GM19397 (cell line): Measurements from ENCODE around the gene TIAM1.
"Not testable (repeated sequence)": the region's sequence is repeated elsewhere in the genome, so short reads cannot be mapped to it uniquely, and the experiment has no call there.

ENCODE experiments used
- ATAC-seq: cut with Tn5 transposase; IDR thresholded peaks from one replicate; pipeline ENCODE4 v1.9.1; 2021; ENCODE audit warnings: mild to moderate bottlenecking, moderate library complexity; ENCODE audit not compliant: unreplicated experiment

The TIAM1 gene

DNA sequence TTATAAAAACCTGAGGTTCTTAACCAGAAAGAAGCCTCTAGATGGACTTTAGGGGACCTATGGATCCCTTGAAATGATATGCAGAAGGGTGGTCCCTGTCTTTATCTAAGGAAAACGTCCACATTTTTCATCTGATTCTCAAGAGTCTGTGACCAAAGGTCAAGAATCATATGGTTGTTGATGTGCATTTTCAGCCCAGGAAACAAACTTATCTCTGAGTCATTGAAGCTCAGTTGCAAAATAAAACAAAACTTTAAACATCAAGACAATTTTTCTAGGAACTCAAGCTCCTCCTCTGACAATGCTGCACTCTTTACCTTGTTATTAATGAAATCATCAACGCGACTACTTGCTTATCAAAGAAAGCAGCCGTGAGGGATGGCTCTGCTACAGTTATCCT is 83.3 kb downstream of the TIAM1 start:
- ATAC-seq: no peak

DNA sequence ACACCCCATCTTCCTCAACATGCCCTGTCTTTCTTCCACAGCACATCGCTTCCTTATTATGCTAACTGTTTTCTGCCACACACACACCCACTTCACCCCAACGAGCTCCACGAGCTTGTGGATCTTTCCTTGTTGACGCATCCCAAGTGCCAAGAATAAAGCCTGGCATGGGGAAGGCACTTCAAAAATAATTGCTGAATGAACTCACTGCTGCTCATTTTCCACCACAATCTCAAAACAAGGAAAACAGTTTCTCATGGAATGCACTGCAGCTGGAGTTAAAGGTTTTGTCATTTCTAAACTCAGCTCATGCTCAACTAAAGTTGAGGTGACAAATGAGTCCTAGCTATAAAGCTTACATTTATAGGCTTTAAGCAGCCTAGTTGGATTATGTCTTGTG is 86.0 kb downstream of the TIAM1 start:
- no peak for ATAC-seq

DNA sequence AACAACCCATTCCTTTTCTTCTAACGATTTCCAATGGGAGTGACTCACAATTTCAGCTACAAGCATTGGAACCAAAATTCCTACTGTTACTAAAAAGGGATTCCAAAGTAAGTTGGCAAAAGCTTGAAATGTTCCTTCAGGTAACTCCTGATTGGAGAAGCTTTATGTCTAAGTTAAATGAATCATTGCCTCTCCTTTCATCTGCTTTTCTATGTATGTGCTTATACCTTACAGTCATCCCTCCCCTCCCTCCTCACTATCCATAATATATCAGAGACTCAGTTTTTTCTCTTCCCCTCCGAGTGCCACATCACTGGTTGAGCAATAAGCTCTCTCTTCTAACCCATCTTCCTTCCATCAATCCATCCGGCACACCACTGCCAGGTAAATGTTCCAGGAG is 86.8 kb downstream of the TIAM1 start:
- no peak for ATAC-seq

DNA sequence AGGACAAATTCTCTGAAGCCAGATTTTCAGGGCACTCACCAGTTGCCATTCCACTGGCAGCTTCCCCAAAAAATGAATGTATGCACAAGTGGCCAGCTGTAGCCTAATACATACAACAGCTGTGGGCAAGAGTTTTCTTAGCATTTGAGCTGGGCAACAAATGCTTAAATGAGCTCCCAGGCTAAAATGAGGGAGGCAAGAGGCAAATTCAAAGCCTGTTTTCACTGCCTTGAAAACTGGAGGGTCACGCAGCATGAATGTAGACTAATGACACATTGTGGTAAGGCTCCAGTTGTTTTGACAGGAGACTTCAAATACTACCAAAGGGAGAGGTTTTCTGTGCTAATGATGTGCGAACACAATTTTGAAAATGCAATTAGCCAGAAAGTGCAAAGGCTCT is 88.2 kb downstream of the TIAM1 start:
- ATAC-seq: no peak

DNA sequence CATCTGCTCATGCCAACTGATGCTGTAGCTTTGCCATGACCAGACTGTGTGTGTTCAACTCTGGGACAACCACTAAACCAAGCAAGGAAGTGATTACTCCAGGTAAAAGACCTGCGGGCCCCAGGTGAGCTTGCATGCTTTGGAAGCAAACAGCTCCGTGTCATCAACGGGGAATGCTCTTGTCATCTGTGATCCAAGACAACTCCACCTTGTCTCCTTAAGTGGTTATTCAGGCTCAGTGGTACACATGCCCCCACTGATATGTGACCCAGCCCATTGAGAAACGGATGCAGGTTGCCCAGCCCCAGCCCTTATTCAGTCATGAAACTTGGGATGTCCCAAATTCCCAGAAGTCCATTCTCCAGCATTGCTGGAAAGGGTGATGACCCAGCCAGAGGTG is 89.0 kb downstream of the TIAM1 start:
- ATAC-seq: no peak

DNA sequence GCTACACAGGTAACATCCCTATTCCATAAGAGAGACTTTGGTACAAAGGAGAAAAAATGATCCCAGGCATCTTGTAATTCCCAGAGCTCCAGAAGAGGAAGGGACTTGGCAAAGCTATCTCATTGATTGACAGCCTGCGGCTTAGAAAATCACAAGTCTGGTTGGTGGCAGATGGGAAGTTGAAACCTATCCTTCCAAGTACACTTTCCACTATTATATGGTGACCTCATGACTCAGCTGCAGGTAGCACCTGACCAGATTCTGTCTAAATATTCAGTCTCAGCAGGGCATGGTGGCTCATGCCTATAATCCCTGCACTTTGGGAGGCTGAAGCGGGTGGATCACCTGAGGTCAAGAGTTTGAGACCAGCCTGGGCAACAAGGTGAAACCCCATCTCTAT is 89.9 kb downstream of the TIAM1 start:
- ATAC-seq: no peak

DNA sequence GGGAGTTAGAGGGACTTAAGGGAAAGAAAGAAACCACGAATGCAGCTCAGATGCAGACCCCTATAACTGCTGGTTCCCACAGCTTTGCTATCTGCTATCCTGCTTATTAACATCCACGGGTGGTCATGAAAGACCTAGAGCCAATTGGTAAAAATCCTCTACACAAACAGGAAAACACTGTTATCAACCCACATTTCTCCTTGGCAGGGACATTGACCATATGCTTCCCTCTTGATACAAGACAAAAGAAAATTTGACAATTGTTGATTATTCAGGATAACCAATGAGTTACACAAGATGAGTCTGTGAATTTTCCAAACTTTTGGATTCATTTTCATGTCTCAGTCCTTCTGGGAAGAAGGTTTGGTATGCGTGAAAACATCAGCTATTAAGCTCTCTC is 90.4 kb downstream of the TIAM1 start:
- ATAC-seq: no peak

GRCh38 chr21:31252611-31253010 is 91.5 kb downstream of the TIAM1 start:
- ATAC-seq: no peak

GRCh38 chr21:31252091-31252490 is 92.0 kb downstream of the TIAM1 start:
- ATAC-seq: no peak

- no peak for ATAC-seq
Observed at GRCh38 chr21:31251686-31252085, 92.4 kb downstream of the TIAM1 start.

DNA sequence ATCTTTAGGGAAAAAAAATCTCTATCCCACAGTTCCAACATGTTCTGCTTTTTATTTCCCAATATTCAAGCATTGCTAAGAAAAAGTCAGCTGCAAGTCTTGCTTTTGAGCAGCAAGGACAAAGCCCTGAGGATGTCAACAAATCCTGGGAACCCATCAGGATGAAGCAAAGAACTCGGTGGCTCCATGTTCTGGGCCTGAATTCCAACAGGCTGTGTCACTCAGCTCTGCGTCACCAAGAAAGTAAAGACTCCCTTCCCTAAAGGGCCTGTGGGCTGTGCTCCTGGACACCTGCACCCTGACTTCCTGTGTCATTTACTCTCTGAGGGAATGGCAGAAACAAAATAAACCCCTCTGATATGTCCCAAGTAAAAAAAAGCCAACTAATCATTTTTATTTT is 95.5 kb downstream of the TIAM1 start:
- ATAC-seq: no peak

GRCh38 chr21:31243611-31244010 is 100.5 kb downstream of the TIAM1 start:
- no peak for ATAC-seq

- ATAC-seq: no peak
Observed at GRCh38 chr21:31236528-31236927, 107.5 kb downstream of the TIAM1 start.

DNA sequence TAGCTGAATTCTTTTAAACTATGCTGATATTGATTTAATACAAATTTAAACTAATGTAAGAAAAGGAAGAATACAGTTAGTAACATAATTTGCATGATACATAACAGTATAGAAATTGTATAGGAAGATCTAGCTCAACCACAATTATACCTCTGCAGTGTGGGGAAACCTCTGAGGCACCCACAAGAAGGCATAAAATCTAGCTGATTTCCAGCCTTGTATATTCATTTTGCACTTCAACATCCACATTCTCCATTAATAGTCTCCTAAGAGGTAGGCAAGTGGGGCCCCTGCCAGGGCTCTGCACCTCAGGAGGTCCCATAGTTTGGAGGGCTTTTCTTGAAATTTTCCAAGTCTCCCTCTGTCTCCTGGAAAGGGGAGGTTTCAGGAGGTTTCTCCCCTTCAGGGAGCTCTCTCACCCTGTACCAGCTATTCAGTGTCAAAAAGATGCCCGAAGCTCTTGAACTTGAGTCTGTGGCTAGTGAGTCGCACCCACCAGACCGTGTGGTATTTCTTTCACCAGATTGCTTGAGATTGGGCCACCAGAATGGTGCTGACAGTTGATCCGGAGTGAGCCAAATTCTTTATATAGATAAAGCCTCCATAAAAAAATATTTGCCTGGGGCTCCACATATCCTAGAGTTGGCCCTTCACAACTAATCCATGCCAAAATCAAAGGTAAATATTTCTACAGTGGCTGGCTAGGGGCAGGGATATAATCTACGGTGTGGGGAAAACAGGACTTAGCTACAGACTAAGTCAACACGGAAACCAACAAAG is 108.2 kb downstream of the TIAM1 start:
- no peak for ATAC-seq

- ATAC-seq: no peak
Observed at GRCh38 chr21:31234936-31235335, 109.1 kb downstream of the TIAM1 start.

GRCh38 chr21:31233711-31234110 is 110.3 kb downstream of the TIAM1 start:
- ATAC-seq: no peak

DNA sequence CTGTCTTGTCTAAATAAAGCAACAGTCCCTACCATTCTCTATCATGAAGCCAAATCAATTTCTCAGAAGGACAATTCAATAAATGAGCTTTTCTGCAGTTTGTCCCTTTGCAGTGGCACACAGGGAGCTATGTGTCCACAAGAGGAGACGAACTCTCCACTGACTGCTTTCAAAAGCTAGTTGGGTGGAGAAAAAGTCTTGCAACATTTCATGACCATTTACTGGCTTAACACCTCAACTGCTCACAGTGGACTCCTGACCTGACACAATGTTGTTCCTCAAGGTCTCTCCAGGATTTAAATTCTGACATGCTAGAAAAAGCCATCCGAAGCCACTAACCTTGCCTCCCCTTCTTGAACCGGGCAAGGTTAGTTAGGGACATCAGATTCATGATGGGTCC is 111.7 kb downstream of the TIAM1 start:
- ATAC-seq: no peak

- ATAC-seq: no peak
Observed at GRCh38 chr21:31230937-31231336, 113.1 kb downstream of the TIAM1 start.

GRCh38 chr21:31228723-31229122 is 115.3 kb downstream of the TIAM1 start:
- ATAC-seq: not testable (repeated sequence)

DNA sequence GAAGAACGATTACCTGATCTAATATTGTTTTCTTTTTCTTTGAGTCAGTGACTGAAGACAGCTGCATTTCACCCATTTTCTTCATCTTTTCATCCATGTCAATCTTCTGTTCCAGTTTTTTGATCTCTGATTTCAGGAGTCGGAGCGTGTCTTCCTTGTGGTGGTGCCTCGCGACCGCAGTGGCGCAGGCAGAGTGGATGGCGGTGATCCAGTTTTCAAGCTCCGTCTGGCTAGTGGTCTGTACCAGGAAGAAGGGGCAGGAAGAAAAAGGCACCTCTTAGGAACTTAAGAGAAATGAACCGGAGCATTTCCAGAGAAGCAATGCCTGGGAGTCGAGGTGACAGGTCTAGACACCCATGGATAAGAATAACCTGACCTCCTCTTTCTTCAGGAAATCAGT is 118.3 kb downstream of the TIAM1 start:
- ATAC-seq: no peak

GRCh38 chr21:31222142-31222541 is 121.9 kb downstream of the TIAM1 start:
- no peak for ATAC-seq

DNA sequence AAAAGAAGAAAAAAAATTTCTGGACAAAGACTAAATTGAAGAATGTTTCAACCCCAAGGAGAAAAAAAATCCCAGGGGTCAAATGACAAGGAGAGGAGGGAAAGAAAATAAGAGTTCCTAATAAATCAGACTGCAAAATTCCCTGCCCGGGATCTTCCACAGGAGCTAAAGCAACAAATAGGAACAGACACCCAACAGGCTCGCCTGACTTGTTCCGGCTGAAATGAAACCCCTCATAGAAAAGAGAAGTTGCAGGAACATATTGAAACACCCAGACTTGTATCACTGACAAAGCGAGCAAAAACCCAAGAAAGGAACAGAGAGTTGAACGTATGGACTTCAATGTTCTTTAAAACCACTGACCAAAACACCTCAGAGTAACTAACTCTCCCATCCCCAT is 123.0 kb downstream of the TIAM1 start:
- no peak for ATAC-seq

- ATAC-seq: no peak
Observed at GRCh38 chr21:31220575-31220974, 123.5 kb downstream of the TIAM1 start.
